RWPE2 (cell line): ENCODE measurements around the gene NOC4L.

Experiments used
- ATAC-seq: fragments of 200-7000 bp; cut with Tn5 transposase; 3 replicates; pipeline ENCODE4 v1.9.1; 2021; ENCODE audit warnings: low read depth
- DNase-seq: peaks from one replicate; pipeline ENCODE4 v3.0.0-alpha.2; 2020; ENCODE audit warnings: low spot score
- H3K27ac ChIP-seq: fragments of 450-650 bp; 2 replicates; pipeline ENCODE4 v1.5.1; 2017; ENCODE audit warnings: mild to moderate bottlenecking; ENCODE audit not compliant: poor library complexity, severe bottlenecking
- H3K27me3 ChIP-seq: fragments of 250-450 bp; sonication (Bioruptor Pico); 2 replicates; pipeline ENCODE4 v1.5.1; 2021; ENCODE audit warnings: mild to moderate bottlenecking, moderate library complexity; ENCODE audit not compliant: insufficient read depth, poor library complexity, severe bottlenecking
- H3K36me3 ChIP-seq: fragments of 250-450 bp; sonication (Bioruptor Pico); 2 replicates; pipeline ENCODE4 v1.5.1; 2020; ENCODE audit warnings: low read depth, mild to moderate bottlenecking, moderate library complexity
- H3K4me1 ChIP-seq: fragments of 250-450 bp; sonication (Bioruptor Pico); 2 replicates; pipeline ENCODE4 v1.5.1; 2021; ENCODE audit warnings: mild to moderate bottlenecking, moderate library complexity; ENCODE audit not compliant: insufficient read depth, poor library complexity, severe bottlenecking
- H3K4me3 ChIP-seq: fragments of 250-450 bp; sonication (Bioruptor Pico); 2 replicates; pipeline ENCODE4 v1.5.1; 2021; ENCODE audit warnings: mild to moderate bottlenecking, moderate library complexity; ENCODE audit not compliant: severe bottlenecking
- H3K9me3 ChIP-seq: fragments of 250-450 bp; sonication (Bioruptor Pico); 2 replicates; pipeline ENCODE4 v1.5.1; 2021; ENCODE audit warnings: mild to moderate bottlenecking, moderate library complexity; ENCODE audit not compliant: severe bottlenecking
- TF ChIP-seq, protein P1 (sequence below): fragments of 450-650 bp; IDR thresholded peaks from one replicate; pipeline ENCODE4 v1.5.1; 2017; ENCODE audit warnings: mild to moderate bottlenecking, moderate library complexity; ENCODE audit not compliant: poor library complexity, severe bottlenecking

The NOC4L gene

DNA sequence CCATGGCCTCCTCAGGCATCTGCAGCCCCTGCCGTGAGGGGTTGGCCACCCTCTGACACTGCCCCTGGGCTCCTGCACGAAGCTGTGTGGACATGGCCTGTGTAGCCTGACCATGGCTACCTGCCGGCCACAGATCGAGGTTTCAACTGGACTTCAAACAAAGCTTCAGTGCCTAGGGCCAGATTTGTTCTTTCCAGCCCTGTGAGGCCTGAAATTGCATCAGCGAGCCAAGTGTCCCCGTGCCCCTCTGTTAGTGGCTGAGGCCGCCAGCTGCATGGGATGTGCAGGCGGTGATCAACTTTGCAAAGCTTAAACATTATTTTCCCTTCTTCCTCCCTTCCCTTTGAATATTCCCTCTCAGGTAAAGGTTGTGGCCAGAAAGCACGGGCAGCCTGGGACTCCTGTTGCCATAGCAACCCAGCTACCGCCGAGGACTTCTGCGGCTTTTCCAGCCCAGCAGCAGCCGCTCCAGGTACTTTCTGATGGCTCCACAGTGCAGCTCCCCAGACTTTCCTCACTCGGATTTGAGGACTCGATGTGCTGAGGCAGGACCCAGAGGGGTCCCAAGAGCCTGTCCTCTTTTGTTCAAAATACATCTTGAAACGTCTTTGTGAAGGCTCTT lies 35.9 kb upstream of the NOC4L start:
- DNase-seq: no peak
- peaks cover 14% of the 10 kb centered on the region for H3K4me1 ChIP-seq
- no peaks in the 10 kb centered on the region for H3K27me3 ChIP-seq
- H3K36me3 ChIP-seq: peaks cover 32% of the 10 kb centered on the region
- TF ChIP-seq, protein P1, sequence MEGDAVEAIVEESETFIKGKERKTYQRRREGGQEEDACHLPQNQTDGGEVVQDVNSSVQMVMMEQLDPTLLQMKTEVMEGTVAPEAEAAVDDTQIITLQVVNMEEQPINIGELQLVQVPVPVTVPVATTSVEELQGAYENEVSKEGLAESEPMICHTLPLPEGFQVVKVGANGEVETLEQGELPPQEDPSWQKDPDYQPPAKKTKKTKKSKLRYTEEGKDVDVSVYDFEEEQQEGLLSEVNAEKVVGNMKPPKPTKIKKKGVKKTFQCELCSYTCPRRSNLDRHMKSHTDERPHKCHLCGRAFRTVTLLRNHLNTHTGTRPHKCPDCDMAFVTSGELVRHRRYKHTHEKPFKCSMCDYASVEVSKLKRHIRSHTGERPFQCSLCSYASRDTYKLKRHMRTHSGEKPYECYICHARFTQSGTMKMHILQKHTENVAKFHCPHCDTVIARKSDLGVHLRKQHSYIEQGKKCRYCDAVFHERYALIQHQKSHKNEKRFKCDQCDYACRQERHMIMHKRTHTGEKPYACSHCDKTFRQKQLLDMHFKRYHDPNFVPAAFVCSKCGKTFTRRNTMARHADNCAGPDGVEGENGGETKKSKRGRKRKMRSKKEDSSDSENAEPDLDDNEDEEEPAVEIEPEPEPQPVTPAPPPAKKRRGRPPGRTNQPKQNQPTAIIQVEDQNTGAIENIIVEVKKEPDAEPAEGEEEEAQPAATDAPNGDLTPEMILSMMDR: no peak
- H3K9me3 ChIP-seq: no peaks in the 10 kb centered on the region
- H3K27ac ChIP-seq: no peak overlapping the region
- no peak for ATAC-seq
- H3K4me3 ChIP-seq: no peak overlapping the region

DNA sequence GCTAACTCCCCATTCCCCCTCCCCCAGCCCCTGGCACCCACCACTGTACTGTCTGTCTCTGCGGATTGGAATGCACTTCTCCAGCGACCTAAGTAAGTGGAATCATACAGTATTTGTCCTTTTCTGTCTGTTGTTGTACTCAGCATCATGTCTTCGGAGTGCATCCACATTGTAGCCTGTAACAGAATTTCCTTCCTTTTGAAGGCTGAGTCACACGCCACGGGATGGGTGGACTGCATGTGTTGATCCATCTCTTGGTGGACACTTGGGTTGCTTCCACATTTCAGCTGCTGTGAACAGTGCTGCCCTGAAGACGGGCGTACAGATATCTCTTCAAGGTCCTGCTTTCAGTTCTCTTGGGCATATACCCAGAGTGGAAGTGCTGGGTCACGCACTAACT lies 34.5 kb upstream of the NOC4L start:
- ATAC-seq (no peak), DNase-seq (no peak)
- Histone ChIP-seq H3K9me3 (no peaks in the 10 kb centered on the region), H3K27me3 (no peaks in the 10 kb centered on the region), H3K4me1 (peaks cover 14% of the 10 kb centered on the region), H3K36me3 (peaks cover 39% of the 10 kb centered on the region), H3K4me3 (no peak overlapping the region), H3K27ac (no peak overlapping the region)
- TF ChIP-seq, protein P1: no peak

DNA sequence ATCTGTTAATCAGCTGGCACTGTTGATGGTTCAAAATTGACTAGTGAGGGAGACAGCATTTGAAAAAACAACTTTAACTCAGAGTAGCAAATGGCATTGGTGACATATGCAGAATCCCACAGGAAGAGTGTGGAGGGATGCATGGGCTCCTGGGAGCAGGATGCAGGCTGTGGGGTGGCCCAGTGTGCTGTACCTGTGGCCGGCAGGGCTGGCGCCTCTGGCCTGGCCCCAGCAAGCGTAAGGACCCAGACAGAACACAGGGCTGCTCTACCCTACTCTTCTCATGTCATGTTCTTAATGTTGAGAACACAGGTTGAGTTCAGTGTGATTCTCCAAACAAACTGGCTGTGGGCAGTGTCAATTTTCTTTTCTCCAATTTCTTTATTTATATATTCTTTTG lies 33.6 kb upstream of the NOC4L start:
- Histone ChIP-seq H3K4me1 (peaks cover 14% of the 10 kb centered on the region), H3K4me3 (no peak overlapping the region), H3K36me3 (peaks cover 39% of the 10 kb centered on the region), H3K9me3 (no peaks in the 10 kb centered on the region), H3K27ac (no peak overlapping the region), H3K27me3 (no peaks in the 10 kb centered on the region)
- ATAC-seq (no peak), DNase-seq (no peak)
- TF ChIP-seq, protein P1: no peak

DNA sequence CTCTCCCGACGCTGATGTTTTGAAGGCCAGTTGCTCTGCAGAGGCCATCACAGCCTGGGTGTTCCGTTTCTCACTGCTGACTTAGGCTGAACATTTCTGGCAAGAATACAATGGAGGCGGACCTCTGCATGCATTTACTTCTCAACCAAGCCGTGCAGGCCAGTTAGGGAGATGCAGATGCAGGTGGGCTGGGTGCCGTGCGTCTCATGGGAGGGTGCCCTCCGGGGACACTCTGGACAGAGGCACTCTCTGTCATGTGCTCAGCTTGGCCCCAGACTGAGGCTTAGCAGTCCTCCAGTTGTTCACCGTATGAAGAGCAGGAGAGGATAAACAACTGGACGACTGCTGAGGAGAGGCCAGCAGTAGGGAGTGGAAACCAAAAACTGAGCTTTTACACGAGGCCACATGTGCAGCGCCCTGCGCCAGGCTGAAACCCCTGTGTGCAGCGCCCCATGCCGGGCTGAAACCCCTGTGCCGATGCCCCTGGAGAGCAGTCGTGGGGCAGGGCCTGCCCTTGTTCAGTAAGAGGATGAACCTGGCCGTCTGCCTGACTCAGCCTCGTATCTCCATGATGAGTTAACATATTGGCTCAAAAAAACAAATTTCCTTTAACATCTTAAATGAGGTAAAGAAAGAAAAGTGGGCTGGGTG lies 32.5 kb upstream of the NOC4L start:
- no peak overlapping the region for H3K4me3 ChIP-seq
- no peaks in the 10 kb centered on the region for H3K9me3 ChIP-seq
- TF ChIP-seq, protein P1: no peak
- H3K27ac ChIP-seq: no peak overlapping the region
- no peaks in the 10 kb centered on the region for H3K27me3 ChIP-seq
- H3K4me1 ChIP-seq: peaks cover 6% of the 10 kb centered on the region
- H3K36me3 ChIP-seq: peaks cover 35% of the 10 kb centered on the region
- no peak for DNase-seq
- ATAC-seq: no peak

DNA sequence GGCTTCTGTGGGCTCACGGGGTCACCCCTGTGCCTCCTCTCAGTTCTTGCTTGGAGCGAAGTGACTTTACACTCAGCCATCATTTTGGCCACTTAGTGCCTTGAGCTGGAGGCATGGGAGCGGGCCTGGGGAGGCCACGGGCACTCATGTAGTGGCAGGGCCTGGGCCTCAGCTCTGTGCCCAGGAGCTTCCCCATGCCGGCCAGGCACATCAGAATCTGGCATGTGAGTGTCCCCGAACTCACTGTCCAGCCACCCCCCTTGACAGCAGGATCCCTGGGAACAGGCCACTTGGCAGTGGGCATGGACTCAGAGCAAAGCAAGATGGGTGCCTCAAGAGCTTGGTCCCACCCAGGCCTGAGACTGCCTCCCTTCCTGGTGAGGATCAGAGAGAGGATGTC lies 29.6 kb upstream of the NOC4L start:
- Histone ChIP-seq H3K27me3 (no peaks in the 10 kb centered on the region), H3K36me3 (peaks cover 26% of the 10 kb centered on the region), H3K4me3 (no peak overlapping the region), H3K9me3 (no peaks in the 10 kb centered on the region), H3K27ac (no peak overlapping the region), H3K4me1 (no peaks in the 10 kb centered on the region)
- ATAC-seq (no peak), DNase-seq (no peak)
- TF ChIP-seq, protein P1: no peak
